Panc1 (cell line): ENCODE data around the gene GREB1L. TPM values are rescaled to one million over a fixed set of nuclear protein-coding genes. Genes with fewer than 3 reads are reported as not detected.

ENCODE experiments used
- ATAC-seq: fragments of 200-7000 bp; cut with Tn5 transposase; 2 replicates; pipeline ENCODE4 v1.9.1; 2020; ENCODE audit warnings: mild to moderate bottlenecking, moderate library complexity
- BruUV-seq: library from RNA; stranded (reverse); fragments of 400-500 nt; replicated peaks from 2 replicates; lab custom pipeline; 2021; lab: Mats Ljungman, UMichigan
- CTCF ChIA-PET: fragments of 300-600 bp; sonication (Branson Sonifier 250); formaldehyde crosslinking; loops from one replicate; lab custom pipeline; 2022; ENCODE audit warnings: antibody characterized with exemption; lab: Charles Lee
- POLR2A ChIA-PET: fragments of 300-600 bp; sonication (Branson Sonifier 250); formaldehyde crosslinking; loops from one replicate; lab custom pipeline; 2022; ENCODE audit warnings: antibody characterized with exemption; lab: Charles Lee
- DNase-seq: peaks from one replicate; pipeline ENCODE4 v3.0.0-alpha.2; 2010; ENCODE audit warnings: low read depth, low spot score
- H3K27ac ChIP-seq: 2 replicates; pipeline ENCODE4 v1.5.1; 2011; ENCODE audit warnings: mild to moderate bottlenecking, low read length, inconsistent platforms
- H3K27me3 ChIP-seq: fragments of 200-500 bp; sonication (Bioruptor generic); 2 replicates; pipeline ENCODE4 v1.6.0; 2014; ENCODE audit warnings: low read length, inconsistent platforms; ENCODE audit not compliant: control insufficient read depth, insufficient read depth
- H3K36me3 ChIP-seq: fragments of 200-500 bp; sonication (Bioruptor generic); 2 replicates; pipeline ENCODE4 v1.5.1; 2014; ENCODE audit warnings: inconsistent platforms, mild to moderate bottlenecking, low read length, moderate library complexity; ENCODE audit not compliant: control insufficient read depth, insufficient read depth
- H3K4me1 ChIP-seq: 2 replicates; pipeline ENCODE4 v1.5.1; 2011; ENCODE audit warnings: inconsistent platforms, mild to moderate bottlenecking, low read length, moderate library complexity; ENCODE audit not compliant: control insufficient read depth, insufficient read depth
- H3K4me3 ChIP-seq, 2 experiments: 2 replicates each; pipeline ENCODE4 v1.5.1; 2011 to 2012; ENCODE audit warnings: low read depth in 2 of 2, low read length in 2 of 2, mild to moderate bottlenecking in 2 of 2, inconsistent platforms in 1 of 2, moderate library complexity in 1 of 2
- H3K9me3 ChIP-seq: fragments of 200-500 bp; sonication (Bioruptor generic); 2 replicates; pipeline ENCODE4 v1.5.1; 2014; ENCODE audit warnings: low read depth, mild to moderate bottlenecking, inconsistent platforms, low read length, moderate library complexity; ENCODE audit not compliant: control insufficient read depth, insufficient read depth
- CTCF ChIP-seq: fragments of 450-650 bp; IDR thresholded peaks from 2 replicates; pipeline ENCODE4 v1.5.1; 2017; ENCODE audit warnings: mild to moderate bottlenecking
- POLR2AphosphoS5 ChIP-seq: IDR thresholded peaks from 2 replicates; pipeline ENCODE4 v1.6.1; 2012; ENCODE audit warnings: mild to moderate bottlenecking, low read depth, low read length, moderate library complexity
- REST ChIP-seq, 2 experiments: IDR thresholded peaks; 2 replicates each; pipeline ENCODE4 v1.6.1; 2011 to 2012; ENCODE audit warnings: low read depth in 2 of 2, control low read depth in 1 of 2, low read length in 1 of 2, mild to moderate bottlenecking in 1 of 2, moderate library complexity in 1 of 2; ENCODE audit not compliant: insufficient read depth in 1 of 2
- SIN3A ChIP-seq: IDR thresholded peaks from 2 replicates; pipeline ENCODE4 v1.6.1; 2012; ENCODE audit warnings: low read depth, mild to moderate bottlenecking, low read length, moderate library complexity, borderline replicate concordance; ENCODE audit not compliant: insufficient read depth
- TCF7L2 ChIP-seq: IDR thresholded peaks from 2 replicates; pipeline ENCODE4 v1.6.1; 2011; ENCODE audit warnings: mild to moderate bottlenecking, low read depth, low read length, inconsistent platforms
- in situ Hi-C: cut with HindIII; loops from 2 replicates; pipeline ENCODE4 v1.10.0; 2016; ENCODE audit warnings: low sequenced_read_pairs, low pct_unique_long_range_greater_than_20kb
- intact Hi-C: fragments of 100-400 bp; cut with micrococcal nuclease; formaldehyde crosslinking; loops from one replicate; pipeline ENCODE4 v1.10.0; 2022; ENCODE audit not compliant: unreplicated experiment
- total RNA-seq: library from RNA; stranded (reverse); gene quantifications from one replicate; pipeline ENCODE4 v1.2.1, GENCODE V29; 2021; ENCODE audit not compliant: unreplicated experiment

GREB1L gene
- total RNA-seq, 1 experiment from 2014 or later: 11.0 TPM

DNA sequence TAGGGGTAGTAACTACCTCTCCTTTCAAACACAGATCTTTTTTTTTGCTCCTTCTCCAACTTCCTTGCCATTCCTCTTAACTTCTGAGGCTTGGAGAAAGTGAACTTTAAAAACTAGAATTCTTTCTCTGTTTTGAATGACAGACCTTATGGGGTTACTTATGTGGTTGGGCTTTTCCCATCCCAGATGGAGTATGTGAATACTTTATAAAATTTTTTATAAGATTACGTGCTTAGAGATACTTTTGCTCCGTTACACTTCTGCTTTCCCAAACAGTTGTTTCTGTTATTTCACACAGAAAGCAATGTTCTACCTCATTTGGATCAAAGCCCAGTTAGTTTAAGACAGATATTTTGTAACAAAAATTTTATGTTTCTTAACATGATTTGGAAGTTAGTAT, 20.2 kb downstream of the GREB1L start:
- intact Hi-C loops (no loop called here), in situ Hi-C loops (no loop called here)
- Histone ChIP-seq H3K36me3 (no peaks in the 10 kb centered on the region), H3K4me1 (peaks cover 6% of the 10 kb centered on the region), H3K4me3 (no peak overlapping the region), H3K27me3 (no peaks in the 10 kb centered on the region), H3K9me3 (no peaks in the 10 kb centered on the region), H3K27ac (no peak overlapping the region)
- DNase-seq (no peak), ATAC-seq (no peak)
- POLR2A ChIA-PET: no interaction called here
- CTCF ChIA-PET: no interaction called here
- TF ChIP-seq SIN3A (no peak), REST (IDR thresholded peaks at IDR 0.05; ENCODE audit: insufficient read depth in 1 of 2, low read depth in 2 of 2, low read length in 1 of 2) (no peak), POLR2AphosphoS5 (no peak), CTCF (no peak), TCF7L2 (no peak)
- no TSS peak for BruUV-seq

DNA sequence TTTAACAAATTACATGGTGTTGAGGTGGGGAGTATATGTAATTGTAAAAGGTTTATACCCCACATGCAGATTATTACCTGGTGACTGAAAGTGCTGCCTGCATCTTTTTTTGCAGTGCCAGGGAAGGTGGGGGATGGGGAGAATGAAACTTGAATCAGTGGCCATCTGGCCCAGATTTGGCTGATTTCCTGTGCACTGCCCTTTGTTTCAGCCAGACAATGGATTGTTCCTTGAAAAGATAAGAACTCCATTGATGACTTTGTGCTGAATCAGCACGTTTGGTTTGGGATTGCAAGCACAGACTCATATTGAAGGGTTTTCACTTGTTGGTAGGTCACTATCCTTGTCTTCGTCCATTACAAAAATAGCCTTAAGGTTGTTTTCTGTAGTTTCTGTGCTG, 20.9 kb downstream of the GREB1L start:
- DNase-seq: no peak
- POLR2A ChIA-PET: no interaction called here
- no peak overlapping the region for H3K4me3 ChIP-seq
- no peaks in the 10 kb centered on the region for H3K9me3 ChIP-seq
- ATAC-seq: no peak
- peaks cover 4% of the 10 kb centered on the region for H3K4me1 ChIP-seq
- CTCF ChIA-PET: no interaction called here
- H3K27me3 ChIP-seq: no peaks in the 10 kb centered on the region
- no TSS peak for BruUV-seq
- H3K27ac ChIP-seq: no peak overlapping the region
- intact Hi-C loops: no loop called here
- TF ChIP-seq POLR2AphosphoS5 (no peak), REST (IDR thresholded peaks at IDR 0.05; ENCODE audit: insufficient read depth in 1 of 2, low read depth in 2 of 2, low read length in 1 of 2) (no peak), SIN3A (no peak), CTCF (no peak), TCF7L2 (no peak)
- H3K36me3 ChIP-seq: no peaks in the 10 kb centered on the region
- in situ Hi-C loops: no loop called here
